HG03565 (cell line): Measurements from ENCODE around the gene TRIP4.

Experiments
- ATAC-seq: cut with Tn5 transposase; IDR thresholded peaks from one replicate; pipeline ENCODE4 v1.9.1; 2021; ENCODE audit warnings: mild to moderate bottlenecking, moderate library complexity; ENCODE audit not compliant: unreplicated experiment

The TRIP4 gene

DNA sequence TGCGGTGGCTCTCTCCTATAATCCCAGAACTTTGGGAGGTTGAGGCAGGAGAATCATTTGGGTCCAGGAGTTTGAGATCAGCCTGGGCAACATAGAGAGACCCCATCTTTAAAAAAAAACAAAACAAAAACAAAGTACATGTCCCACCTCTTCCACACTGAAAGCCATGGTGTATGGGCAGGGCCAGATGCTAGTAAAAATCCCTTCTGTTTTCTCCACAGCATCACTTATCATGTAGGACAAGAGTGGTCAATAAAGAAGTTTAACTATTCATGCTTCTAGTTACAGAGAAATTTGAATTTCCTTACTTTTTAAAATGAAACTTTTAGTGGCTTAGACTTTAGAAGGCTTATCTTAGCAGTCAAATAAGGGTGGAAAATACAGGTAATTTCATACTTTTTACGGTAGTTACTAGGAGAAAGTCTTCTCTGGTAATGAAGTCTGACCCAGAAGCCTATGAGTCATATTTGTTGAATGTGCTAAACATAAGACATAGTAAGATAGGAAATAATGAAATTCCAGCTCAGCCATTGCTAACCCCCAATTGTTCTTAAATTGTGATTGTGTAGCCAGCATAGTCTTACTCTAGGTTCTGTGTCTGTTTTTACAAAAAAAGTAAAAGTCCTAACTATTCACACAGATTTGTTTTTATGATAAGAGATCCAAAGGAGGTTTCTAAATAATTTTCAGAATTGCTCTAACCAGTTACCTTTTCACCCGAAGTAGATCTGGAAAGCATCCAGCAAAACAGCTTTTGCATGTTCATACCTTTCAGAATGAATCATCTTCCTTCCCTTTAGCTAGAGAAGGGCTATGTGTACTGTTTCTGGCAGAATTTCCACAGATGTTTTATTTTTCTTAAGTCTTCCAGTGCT is 56.3 kb downstream of the TRIP4 start:
- peak; percentile 34 for ATAC-seq

DNA sequence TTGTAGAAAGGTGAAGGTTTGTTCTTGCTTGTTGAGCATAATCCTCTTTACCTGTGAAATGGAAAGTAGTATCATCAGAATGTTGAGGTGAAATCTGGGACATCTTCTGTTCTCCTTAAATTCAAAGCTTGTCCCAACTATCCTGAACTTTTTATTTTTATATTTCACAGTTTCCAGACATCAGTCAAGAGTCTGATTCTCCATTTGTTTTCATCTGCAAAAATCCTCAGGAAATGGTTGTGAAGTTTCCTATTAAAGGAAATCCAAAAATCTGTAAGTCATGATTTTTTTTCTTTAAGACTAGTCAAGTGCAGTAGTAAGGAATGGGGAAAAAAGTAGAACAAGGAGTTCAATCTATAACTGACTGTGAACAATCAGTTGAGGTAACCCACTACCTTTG is 57.2 kb downstream of the TRIP4 start:
- no peak for ATAC-seq

DNA sequence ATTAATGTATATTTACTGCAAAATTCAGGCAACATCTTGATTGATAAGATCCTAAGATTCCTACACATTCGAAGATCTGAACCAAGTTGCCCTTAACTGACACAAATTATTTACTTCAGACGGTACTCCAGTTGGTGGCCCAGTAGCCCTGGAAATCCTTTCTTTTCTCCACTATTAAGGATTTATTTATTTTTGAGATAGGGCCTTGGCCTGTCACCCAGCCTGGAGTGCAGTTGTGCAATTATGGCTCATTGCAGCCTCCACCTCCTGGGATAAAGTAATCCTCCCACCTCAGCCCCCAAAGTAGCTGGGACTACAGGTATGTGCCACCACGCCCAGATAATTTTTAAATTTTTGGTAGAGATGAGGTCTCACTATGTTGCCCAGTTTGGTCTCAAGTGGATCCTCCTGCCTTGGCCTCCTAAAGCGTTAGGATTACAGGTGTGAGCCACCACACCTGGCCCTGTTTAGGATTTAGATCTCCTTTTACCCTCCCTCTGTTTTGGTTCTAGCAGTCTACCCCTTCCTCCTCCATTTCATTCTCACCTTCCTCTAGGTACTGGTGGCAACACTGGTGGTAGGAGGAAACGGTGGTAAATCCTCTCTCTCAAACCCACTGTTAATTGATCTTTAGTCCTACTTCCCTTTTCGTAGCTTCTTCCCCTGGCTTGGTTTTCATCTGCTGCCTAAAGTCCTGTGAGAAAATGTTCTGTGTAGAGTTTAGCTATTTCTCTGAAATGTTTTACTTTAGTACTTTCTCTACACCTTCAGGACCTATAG is 60.1 kb downstream of the TRIP4 start:
- no peak for ATAC-seq

DNA sequence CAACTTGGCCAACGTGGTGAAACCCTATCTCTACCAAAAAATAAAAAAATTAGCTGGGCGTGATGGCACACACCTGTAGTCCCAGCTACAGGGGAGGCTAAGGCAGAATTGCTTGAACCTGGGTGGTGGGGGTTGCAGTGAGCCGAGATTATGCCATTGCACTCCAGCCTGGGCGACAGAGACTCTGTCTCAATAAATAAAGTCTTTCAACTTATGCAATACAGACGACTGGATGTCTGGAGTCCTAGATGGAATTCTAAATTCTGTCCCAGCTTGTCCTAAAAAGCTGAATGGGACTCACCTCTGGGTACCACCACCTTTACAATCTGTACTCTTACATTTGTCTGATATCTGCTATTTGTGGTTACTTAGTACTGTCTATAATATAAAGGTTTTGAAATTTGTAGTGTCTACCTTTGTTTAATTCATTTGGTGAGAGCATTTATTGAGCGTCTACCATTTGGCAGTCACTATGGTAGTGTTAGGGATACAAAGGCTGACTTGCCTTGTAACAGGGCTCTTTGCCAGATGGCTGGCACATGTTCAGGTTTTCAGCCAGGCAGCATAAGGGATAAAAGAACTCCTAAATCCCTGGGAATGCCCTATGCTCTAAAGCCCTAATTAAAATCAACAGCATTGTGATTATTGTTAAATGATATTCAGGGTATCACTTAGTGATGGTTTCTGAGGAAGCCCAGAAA is 65.5 kb downstream of the TRIP4 start:
- no peak for ATAC-seq

DNA sequence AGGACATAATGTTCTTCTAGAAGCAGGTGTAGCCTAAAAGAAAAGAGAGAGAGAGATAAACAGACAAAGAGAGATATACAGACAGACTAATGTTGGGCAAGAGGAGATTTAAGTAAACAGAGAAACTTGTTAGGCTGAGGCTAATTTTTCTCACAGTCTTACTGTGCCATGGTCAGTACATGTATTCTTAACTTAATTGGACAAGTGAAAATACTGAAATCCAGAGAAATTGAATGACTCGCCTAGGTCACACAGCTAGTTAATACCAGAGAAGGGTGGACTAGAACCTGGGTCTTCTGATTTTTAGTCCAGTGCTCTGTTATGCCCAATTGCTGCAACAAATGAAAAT is 66.0 kb downstream of the TRIP4 start:
- ATAC-seq, result no peak

DNA sequence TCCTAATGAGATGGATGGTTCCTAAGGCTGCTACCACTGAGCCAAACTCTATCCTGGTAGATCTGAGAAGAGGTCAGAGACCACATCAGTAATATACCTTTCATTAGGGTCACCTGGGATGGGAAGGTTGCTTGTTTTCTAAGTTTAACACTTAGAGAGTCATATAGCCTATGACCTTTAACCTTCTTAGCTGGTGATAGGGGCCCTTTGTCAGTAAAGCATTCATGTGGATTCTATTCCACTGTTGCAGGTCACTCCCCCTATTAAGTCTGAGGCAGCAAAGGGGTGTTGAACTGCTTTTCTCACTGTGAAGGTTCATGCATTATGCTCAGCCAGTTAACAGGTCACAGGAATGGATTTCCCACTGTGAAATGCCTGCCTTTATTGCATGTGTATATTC is 66.6 kb downstream of the TRIP4 start:
- no peak for ATAC-seq

DNA sequence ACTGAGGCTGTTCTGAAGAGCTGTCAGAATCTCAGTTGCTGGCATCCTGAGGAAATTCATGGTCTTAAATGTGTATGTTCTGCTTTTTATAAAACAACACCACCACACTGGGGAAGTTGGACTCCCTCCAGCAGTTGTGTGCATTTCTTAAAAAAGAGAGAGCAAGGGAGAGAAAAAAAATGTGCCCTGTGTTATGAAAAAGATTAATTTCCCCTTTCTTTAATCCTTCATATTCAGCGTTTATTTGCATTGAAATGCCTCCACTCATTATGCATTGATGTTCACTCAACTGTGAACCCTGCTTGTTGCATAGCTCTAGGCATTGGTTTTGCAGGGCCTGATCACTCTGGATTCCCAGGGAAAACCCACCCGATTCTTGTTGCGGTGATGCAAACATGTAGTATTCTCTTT is 68.3 kb downstream of the TRIP4 start:
- ATAC-seq, result no peak

DNA sequence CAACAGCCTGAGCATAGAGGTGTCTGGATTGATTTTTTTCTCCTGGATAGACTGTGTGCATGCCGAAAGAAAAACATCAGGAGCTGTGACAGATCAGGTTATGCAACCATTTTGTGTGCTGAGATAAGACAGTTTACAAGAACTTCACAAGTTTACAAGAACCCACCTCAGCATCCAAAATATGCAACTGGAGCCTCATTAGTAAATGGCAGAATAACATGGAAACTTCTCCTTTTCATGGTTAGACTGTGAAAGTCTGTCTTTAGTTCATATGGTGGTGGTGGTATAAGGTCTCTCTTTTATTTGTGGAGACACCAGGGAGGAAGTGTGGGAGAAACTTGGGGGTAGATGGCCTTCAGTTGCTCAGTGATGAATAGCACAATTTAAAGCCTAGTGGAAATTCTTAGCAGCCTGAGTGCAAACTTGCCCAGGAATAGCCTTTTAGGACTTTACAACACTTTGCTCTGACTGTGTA is 69.0 kb downstream of the TRIP4 start:
- no peak for ATAC-seq

DNA sequence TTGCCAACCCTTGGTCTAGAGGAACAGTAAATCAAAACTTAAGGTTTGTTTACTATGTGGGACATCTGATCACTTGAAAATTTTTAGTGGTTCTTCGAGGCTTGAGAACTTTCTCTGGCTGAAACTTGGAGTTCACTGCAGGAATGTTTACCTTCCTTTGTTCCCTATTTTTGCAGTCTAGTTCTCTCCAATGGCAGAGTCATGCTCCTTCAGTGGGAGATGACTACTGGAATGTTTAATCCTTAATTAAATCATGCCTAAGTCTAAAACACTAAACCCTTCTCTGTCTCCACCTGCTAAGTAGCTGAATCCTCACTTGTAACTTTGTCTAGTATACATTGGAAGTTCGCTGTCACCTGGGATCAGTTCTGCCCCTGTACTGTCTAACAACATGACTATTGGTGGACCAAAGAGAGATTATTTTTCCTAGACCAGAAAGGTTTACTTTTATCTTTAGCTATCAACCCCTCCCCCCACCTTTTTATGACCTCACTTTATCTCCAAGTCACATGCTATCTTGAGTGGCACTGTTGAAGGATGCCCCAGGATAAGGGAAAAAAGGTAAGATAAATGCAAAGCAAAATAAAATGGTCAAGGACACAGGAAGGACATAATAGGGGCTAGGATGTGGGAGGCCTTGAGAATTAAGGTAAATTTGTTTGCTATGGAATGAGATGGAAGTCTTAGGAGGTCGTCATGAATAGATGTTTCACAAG is 71.6 kb downstream of the TRIP4 start:
- ATAC-seq, result no peak

DNA sequence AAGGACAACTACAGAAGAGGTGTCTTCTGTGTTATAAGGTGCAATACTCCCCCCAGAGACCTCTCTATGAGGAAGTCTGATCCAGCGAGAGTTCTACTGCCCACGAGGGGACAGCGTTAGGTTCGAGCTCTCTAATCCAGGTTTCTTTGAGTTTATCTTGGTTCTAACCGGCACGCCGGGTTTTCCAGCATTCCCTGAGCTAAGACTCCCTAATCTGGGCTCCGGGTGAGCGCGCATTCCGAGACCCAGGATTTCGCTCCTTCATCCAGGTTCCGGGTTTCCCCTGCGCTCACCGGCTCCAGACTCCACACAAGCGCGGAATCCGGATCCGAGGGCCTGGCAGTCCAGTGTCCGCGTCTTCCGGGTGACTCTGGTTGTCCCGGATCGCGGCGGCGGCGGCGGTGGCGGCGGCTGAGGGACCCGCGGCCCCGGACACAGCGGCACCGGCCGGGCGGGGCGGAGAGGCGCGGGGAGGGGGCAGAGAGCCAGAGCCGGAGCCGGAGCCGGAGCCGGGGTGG is 72.6 kb downstream of the TRIP4 start, which contains the start of gene ZNF609:
Gene ZNF609, plus strand, starts transcription at position 373 of the 518 bp plus-strand sequence. CDS start 38,842 bp downstream, outside the sequence.
- peak; percentile 32 for ATAC-seq

DNA sequence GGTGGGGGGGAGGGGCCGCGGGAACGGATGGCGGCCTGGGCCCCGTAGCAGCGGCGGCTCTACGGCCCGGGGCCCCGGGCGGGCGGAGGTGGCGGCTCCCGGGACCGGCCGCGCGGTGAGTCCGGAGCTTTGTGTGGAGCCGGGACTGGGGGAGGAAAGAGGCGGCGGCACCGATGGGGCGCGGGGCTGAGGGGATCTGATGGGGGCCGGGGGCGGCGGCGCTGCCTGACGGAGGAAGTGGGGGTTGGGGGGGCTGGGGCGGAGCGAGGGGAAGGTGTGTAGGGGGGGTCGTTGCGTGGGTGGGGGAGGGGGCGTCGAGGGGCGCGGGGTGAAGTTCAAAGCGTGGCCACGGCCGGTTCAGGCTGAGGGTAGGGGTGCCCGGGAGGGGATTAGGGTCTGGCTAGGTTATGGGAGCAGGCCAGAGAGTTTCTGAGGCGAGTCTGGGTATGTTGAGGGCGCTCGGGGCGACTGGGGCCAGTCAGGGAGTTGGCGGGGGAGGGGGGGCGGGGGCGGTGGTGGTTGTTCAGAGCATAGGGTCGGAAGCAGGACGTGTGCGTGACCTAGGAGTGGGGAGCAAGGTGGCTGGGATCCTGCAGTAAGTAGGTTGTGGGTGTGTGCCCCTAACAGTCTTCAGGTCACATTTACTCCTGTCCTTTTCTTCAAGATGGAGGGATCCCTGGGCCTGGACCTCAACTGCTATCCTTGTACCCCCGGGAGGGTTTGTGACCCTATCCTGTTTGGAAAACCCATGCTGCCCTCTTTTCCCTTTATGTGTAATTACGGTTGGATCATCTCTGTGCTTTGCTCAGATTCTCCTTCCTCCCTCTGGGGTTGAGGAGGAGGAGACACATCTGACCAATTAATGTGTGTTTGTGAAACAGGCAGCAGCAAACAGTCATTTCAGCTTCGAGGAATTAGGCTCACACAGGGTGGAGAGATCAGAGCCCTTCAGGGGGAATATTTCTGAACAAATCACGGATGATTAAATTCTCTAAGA is 73.4 kb downstream of the TRIP4 start:
- no peak for ATAC-seq

DNA sequence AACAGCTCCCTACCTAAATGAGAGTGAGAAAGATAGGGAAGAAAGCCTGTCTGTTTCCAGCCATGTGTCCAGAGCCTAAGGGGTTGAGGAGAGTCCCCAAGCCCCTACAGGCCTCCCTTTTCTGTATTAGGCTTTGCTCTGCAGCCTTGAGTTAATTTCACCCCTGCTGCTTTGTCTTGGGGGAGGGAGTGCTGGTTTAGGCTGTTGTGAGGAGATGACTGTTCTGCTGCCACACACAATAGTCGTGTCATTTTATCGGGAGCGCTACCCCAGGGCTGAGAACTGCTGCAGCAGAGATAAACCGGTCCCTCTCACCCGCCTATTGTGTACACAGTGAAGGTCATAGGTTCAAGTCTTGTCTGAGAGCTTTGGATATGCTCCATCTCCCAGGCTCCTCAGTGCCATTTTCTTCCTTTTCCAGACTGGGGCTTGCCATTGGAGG is 74.1 kb downstream of the TRIP4 start:
- no peak for ATAC-seq

DNA sequence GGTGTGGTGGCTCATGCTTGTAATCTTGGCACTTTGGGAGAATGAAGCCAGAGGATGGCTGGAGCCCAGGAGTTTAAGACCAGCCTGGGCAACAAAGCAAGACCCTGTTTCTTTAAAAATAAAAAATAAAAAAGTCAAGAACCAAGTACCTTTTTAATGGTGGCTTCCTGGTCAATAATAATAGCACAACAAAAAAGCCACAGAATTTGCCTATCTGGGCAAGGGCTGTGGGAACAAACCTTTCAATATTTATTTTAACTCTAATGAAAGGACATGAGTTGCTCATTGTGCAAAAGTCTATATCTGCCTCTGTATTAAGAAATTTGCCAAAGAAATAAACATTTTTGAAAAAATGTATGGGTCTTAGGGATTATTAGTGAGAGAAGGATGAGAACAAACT is 74.9 kb downstream of the TRIP4 start:
- no peak for ATAC-seq

DNA sequence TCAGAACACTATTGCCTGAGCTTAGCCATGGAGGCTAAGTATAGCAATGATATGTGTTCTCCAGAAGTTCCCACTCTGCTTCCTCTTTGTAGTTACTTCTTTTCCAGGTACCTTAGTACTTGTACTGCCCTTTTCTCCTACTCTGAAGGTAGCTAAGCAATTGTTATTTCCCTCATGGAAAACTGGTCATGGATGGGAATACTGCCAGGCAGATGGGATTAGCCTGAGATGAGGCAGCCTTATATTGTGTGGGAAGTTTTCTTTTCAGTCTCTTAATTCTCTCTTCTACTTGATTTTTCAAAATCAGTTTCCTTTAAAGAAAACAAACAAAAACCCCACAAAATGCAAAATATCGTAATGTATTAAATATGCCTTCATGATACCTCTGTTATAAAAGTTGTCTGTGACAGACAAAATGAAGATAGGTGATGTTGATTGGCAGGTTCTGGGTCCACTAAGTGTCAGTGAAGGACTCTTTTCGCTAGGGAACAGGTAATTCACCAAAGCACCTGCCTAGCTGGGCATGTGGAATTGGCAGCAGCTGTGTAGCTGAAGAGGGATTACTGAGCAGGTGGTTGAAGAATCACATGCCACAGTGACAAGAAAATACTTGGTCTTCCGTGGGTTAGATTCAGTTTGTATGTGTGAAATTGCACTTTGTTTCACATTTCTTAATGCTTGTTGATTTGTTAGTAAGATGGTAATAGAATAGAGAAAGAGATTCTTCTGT is 76.8 kb downstream of the TRIP4 start:
- ATAC-seq, result no peak

DNA sequence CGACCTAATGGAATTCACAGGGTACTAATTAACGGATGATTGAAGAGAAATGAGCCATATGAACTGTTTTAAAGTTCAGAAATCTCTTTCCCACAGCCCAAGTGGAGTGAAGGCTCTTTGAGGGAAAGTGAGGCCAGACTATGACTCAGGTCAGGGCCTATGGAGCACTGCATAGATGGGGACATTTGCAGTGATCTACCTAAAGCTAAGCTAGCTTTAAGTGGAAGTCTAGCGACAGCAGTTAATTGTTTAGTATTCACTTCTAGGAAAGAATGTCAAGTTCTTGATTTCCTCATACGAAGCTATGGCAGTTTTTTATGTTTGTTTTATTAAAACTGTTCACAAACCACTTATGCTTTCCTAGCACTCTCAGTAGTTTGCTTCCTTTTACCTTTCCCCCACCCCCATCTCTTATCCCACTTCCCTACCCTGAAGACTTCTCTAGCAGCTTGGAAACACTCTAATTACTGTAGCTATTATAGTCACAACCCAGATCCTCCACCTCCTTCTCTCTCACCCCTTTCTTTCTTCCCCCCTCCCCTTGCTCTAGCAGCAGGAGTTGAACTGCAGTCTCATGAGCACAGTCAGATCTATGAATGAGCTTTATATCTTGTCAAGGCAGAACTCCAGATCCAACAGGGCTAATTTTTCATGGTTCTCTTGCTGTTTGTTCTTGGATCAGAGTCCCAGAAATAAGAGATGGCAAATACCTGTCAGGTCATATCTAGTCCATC is 78.9 kb downstream of the TRIP4 start:
- no peak for ATAC-seq

DNA sequence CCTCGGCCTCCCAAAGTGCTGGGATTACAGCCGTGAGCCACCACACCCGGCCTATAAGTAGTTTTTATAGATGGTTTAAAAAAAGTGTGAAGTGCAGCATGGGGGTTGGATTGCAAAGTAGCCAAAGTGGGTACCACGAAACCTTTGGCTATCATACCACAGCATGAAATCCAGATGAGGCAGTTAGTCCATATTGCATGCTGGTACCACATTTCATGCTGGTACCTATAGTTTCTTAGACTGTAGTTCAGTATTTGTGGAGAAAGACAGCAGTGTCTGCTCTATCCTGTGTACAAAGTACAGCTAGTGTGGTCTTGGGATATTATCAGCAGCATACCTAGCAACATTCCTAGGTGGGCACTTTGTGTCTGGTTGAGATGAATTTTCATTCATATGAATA is 84.5 kb downstream of the TRIP4 start:
- no peak for ATAC-seq

DNA sequence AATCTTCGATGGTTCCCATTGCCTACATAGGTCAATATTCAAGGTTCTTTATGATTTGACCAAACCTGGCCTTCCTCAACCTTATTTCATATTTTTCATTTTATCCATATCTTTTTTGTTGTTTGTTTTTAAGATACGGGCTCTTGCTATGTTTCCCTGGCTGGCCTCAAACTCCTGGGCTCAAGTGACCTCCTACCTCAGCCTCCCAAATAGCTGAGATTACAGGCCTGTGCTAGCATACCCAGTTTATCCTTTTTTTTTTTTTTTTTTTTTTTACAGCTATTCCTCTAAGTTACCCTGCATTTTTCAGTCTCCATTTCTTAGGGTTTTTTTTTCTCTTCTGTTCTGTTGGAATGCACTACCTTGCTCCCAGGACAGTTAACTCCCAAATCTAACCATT is 87.2 kb downstream of the TRIP4 start:
- no peak for ATAC-seq

DNA sequence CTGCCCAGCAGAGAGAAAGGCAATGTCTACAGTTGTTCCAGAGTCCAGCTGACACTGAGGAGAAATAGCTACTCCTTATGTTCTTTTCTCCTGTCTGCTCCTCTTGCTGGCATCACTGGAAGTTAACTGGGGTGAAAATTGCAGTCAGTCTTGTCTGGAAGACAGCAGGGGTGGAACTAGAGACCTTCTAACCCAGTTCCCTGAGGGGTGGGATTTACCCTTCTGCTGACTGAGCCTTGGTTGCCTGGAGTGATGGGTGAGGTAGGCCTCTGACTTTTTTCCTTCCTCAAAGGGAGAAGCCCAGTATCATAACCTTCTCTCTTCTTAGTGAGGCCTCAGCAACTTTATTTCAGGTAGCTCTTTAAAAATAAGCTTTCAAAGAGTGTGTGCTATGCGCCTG is 88.9 kb downstream of the TRIP4 start:
- ATAC-seq, result no peak
